NCI-H2227 treated with DMSO at 0.1 percent for 48 hours (cell line): ENCODE results near the gene GCNA.
"Not testable (repeated sequence)": the region's sequence is repeated elsewhere in the genome, so short reads cannot be mapped to it uniquely, and the experiment has no call there.

Experiments
- DNase-seq: peaks from one replicate; lab custom pipeline; 2025; lab: John Stamatoyannopoulos, UW

GCNA gene

DNA sequence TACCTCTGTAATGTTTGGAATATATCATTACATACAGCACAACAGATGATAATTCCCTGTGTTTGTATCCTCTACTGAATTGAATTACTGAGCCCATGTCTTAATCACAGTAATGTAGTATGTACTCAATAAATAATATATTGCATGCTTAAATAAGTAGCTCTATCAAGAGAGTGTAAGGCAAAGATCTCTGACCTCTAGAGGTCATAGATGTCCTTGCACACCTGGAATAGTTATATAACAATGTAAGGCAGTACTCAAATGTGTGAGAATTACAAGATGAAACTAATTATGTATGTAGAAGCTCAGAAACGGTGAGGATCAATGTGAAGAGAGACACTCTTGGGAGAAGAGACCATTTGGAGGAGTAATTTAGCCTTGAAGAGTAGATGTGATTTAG, 14.3 kb upstream of the GCNA start:
- DNase-seq: no peak

DNA sequence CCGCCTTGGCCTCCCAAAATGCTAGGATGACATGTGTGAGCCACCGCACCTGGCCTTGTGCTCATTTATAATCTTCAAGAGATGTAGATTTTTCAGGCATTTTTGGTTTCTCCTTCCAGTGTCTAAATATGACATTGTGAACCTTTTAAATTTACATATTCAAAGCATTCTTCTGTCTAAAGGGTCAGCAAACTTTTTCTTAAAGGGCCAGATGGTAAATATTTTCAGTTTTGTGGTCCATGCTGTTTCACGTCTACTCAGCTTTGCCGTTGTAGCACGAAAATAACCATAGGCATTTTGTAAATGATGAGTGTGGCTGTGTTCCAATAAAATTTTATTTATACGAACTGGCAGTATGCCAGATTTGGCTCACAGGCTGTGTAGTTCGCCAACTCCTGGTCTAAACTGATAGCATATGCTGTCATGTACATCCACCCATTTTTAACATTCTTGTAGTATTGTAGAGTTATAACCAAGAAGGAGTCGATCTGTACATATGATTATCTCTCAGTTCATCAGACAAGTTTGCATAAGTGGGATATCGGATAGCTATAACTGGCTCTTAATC, 12.7 kb upstream of the GCNA start:
- DNase-seq: no peak

DNA sequence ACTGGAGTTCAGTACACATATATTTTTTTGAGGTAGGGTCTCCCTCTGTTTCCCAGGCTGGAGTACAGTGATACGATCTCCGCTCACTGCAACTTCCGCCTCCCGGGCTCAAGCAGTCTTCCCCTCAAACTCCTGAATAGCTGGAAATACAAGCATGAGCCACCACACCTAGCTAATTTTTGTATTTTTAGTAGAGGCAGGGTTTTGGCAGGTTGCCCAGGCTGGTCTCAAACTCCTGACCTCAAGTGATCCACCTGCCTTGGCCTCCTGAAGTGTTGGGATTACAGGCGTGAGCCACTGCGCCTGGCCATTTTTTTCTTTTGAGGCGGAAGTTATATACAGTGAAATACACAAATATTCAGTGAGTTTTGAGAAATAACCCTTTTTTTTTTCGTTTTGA, 6.8 kb upstream of the GCNA start:
- DNase-seq: not testable (repeated sequence)

DNA sequence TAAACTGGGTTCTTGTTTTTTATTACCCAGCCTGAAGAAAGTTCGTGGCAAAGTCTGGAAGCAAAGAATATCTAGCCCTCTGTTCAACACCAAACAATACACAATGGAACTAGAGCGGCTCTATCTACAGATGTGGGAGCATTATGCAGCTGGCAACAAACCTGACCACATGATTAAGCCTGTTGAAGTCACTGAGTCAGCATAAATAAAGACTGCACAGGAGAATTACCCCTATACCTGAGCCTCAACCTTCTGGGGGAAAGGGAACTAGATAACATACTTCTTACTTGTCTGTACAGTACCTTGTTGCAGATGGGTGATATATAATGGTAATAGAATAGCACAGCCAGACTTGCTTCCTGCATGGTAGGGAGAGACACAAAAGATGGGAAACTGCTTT, 4.6 kb upstream of the GCNA start:
- no peak for DNase-seq

DNA sequence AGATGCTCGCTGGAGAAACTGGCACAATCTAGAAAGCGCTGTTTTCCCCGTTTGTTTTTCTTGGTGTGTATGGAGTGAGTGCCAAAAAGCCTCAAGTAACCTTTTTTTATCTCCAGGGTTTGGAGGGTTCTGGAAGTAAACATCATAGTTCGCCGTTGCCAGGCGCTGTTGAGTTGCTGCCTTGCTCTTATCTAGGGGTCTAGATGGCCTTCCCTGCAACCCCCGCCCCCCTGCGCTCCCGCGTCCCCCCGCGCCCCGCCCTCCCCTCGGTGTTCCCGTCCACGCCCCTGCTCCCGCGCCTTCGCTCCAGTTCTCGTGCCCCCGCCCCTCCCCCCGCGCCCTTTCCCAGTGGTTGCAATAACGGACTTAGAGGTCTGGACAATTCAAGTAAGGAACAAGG, 555 bp upstream of the GCNA start:
- no peak for DNase-seq

DNA sequence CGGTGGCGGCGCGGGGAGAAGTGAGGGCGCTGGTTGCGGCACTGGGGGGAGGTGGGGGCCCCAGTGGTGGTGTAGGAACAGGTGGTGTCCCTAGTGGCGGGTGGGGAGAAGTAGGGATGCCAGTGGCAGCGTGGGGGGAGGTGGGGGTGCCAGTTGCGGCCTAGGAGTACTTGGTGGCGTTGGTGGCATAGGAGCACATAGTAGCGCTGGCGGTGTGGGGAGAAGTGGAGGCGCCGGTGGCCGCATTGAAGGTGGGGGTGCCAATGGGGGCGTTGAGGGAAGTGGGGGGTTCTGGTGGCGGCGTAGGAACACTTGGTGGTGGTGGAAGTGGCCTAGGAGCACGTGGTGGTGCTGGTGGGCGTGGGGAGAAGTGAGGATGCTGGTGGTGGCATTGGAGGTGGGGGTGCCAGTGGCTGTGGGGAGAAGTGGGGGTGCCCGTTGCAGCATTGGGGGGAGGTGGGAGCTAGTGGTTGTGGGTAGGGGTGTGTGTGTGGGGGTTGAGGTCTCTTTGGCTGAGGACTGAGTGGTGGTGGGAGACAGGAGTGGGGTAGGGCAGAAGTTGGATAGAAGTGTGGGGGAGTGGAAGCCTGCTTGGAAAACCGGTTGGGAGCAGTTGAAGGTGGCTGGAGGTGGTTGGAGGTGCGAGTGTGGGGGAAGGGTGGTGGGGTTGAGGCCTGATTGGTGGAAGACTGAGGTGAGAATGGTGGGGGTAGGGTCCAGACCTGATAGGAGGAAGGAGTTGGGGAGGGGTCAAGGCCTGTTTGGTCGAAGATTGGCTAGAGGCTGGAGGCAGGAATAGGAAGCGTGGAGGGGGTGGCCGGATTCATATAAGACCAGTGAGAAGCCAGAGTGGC, 1.1 kb downstream of the GCNA start:
- DNase-seq: no peak

DNA sequence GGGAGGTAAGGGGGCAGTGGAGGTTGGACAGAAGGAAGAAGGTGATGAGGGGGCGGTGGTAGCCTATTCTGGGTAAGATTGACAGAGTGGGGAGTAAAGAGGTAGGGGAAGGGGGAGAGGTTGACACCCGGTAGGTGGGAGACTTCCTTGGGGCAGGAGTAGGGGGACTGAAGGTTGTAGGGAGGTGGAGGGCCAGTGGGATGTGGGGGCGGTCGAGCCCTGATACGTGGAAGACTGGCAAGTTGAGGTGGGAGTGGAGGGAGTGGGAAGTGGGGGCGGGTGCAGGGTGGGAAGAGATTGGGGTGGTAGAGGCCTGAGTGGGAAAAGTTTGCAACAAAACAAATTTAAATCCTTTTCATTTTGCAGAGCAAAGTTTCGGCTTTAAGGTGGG, 1.7 kb downstream of the GCNA start:
- DNase-seq: no peak

DNA sequence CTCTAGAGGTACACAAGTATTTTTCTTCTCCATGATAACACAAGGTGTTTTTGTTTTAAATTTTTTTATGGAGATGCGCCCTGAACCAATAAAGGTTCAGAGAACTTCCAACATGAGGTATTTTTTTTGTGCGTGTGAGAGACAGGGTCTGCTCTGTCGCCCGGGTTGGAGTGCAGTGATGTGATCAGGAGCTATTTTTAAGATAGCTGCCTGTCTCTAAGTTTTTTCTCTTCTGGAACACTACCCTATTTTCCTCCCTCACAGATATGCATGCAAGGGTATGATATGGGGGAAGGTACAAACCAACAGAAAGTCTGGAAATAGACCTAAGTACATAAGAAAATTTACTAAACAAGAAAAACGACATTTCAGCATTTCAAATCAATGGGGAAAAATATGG, 3.0 kb downstream of the GCNA start:
- no peak for DNase-seq

DNA sequence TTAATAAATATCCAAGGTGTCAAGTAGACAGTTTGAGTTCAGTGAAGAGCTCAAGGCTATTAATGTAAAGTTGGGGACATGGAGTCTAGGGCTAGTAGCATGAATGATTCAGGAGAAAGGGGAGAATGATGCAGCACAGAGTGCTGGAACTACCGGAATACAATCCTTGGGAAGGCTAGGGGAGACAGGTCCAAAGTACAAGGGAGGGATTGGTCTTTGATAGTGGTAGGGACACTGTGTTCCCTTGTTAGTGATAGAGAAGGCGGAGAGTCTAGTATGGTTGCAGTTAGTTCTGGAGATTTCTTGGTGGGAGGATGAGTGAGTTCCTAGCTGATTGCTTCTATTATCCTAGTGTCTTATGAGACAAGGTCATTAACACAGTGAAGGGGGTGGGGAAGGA, 8.7 kb downstream of the GCNA start:
- no peak for DNase-seq

DNA sequence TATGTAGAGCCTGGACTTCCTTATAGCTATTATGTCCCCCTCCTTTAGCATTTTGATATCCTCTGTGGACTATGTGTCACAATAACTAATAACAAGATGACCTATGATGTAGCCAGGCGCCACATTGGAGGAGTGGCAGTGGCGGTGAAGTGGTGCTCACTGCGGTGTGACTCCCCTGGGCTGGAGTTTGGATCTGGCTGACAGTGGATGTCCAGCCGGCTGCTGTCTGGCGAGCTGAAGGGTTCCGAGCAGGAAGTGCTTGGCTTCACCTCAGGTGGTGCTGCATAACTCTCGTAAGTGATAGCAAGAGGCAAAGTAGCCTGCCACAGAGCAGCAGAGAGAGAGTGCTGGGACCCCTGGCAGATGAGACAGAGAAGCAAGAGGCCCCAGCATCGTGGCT, 15.0 kb downstream of the GCNA start:
- DNase-seq: not testable (repeated sequence)

DNA sequence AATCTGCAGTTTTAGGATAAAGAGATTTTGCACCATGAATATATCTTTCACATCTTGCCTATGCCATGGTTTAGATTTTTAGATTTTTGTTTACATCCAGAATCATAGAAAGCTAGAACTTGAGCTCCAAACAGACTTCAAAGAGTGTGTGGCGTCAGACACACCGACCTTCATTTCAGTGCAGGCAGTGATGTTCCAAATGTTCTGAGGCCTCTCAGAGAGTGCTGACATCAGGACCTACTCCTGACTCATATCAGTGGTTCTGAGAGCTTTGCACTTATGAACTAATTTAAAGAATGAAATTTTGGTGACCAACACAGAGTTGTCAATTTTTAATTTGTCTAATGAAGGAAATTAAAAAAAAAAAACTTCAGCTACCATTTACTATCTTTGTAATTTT, 21.7 kb downstream of the GCNA start:
- no peak for DNase-seq

DNA sequence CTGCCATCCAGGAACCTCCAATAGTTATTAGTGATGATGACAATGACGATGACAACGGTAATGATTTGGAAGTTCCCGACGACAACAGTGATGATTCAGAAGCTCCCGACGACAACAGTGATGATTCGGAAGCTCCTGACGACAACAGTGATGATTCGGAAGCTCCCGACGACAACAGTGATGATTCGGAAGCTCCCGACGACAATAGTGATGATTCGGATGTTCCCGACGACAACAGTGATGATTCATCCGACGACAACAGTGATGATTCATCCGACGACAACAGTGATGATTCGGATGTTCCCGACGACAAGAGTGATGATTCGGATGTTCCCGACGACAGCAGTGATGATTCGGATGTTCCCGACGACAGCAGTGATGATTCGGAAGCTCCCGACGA, 25.4 kb downstream of the GCNA start:
- no peak for DNase-seq

DNA sequence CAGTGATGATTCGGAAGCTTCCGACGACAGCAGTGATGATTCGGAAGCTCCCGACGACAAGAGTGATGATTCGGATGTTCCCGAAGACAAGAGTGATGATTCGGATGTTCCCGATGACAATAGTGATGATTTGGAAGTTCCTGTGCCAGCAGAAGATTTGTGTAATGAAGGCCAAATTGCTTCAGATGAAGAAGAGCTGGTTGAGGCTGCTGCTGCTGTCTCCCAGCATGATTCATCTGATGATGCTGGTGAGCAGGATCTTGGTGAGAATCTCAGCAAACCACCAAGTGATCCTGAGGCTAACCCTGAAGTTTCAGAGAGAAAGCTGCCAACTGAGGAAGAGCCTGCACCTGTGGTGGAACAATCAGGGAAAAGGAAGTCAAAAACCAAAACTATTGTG, 25.9 kb downstream of the GCNA start:
- DNase-seq: no peak

DNA sequence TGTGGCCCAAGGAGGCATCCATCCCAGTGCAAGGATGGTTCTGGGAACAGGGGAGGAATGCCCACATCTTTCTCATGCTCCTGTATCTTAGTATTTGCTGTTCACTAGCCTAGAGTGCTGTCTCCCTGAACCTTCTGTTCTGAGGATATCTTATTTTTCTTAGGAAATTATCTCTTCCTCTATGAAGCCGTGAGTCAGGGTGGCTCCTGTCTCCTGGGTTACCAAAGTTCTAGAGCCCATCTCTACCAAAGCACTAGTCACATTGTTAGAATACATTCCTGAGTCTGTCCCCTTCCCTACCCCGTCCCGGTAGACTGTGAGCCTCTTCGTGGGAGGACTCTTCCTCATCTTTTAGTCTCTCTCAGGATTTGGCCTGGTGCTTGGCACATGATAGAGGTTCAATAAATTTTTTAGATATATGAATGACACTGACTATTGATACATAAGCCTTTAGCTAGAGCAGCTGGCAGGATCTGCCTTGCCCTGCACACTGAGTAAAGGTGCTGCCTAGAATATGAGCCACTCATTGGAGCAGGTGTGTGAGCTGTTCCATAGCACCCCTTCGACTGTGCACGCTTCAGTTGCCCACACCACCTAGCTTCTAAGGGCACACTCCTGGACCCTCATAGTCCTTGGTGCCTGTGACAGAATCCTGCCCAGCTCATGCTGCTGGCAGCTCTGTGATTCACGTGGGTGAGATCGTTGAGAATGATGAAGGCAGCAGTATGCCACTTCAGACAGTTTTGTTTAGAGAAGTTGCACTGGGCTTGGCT, 26.7 kb downstream of the GCNA start:
- DNase-seq: no peak

DNA sequence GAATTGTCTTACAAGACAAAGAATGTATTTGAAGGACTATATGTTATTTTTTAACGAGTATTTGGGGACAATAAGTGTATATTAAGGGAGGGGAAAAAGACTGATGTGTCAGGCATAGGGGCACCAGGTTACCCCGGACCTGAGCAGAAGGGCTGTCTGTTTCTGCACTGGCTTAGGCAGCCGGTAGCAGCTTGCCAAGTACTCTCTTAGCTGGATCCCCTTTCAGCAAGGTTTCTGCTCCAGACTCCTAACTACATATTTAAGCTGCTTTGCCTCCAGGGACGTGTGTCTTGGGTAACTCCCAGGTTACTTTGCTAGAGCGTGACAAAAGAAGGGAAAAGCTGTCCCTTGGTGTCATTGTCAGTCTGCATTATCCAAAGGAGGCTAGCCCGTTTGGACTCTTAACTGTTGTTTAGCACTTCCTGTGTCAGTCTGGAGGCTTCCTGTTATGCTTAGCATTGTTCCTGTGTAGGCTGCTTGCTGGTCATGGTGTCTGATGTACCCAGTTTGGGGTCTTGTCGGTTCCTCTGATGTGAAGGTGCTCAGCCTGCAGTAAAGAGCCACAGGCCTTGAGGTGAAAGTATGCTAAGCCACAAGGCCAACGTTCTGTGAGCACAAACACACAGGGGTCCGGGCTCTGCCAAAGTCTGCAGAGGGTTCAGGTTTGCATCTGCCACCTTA, 28.4 kb downstream of the GCNA start:
- no peak for DNase-seq

DNA sequence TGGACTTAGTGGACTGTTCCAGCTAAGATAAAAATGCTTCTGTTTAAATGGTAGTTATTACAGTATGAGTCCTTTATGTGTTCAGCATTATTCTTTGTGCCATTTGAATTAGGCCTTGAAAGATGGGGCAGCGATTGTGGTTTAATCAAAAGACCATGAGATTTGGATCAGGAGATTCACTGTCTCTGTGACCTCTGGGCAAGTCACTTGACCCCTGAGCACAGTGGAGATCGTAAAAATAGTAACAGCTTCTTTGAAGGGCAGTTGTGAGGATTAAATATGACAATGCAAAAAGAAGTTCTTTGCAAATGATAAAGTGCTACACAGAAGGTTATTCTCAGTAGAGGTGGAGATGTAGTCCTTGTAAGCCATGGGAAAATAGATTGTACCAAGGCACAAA, 29.3 kb downstream of the GCNA start:
- DNase-seq: no peak

DNA sequence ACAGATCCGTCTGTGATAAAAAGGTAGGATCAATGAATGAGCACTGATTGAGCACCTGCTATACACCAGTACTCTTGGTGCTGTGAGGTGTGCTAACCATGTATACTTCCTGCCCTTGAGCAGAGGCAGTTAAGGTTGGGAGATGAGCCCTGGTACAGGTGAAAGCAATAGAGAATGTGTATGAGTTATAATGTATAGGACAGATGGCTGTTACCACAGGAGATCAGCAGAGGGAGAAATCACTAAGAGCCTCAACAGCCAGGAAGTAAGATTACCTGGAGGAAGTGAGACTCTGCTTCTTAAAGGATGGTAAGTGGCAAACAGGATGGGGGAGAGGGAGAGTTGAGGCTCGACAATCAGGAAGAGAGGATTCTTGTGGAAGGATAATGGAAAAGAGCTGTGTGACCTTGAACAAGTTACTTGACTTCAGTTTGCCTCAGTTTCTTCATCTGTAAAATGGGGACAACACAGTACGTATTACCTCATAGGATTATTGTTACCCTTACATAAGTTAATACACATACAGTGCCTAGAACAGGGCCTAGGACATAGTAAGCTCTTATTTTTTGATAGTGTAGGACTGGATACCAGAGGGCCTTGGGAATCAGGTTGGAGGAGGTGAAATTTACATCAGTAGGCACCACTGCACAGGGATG, 31.0 kb downstream of the GCNA start:
- no peak for DNase-seq

DNA sequence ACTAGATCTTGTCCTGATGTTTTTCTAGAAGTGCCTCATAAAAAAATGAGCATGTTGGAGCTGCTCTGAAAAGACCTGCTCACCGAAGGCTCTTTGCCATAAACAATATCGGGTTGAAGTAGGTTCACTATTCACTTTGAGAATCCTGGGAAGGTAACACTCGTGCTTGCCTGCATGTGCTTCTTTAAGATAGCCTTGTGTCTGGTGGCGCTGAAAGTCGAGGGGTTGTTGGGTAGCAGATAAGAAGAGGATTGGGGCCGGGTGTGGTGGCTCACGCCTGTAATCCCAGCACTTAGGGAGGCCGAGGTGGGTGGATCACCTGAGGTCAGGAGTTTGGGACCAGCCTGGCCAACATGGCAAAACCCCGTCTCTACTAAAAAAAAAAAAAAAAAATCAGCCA, 33.5 kb downstream of the GCNA start:
- not testable (repeated sequence) for DNase-seq

DNA sequence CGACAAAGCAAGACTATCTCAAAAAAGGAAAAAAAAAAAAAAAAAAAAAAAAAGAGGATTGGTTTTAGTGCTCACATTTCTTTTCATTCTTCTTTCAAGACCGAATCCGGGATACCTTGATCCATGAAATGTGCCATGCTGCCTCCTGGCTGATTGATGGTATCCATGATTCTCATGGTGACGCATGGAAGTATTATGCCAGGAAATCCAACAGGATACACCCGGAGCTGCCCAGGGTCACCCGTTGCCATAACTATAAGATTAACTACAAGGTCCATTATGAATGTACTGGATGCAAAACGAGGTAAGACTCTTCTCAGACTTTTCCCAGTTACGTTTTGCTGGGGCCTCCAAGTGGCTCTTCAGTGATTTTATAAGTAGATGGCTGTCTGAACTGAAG, 34.0 kb downstream of the GCNA start:
- DNase-seq: no peak

DNA sequence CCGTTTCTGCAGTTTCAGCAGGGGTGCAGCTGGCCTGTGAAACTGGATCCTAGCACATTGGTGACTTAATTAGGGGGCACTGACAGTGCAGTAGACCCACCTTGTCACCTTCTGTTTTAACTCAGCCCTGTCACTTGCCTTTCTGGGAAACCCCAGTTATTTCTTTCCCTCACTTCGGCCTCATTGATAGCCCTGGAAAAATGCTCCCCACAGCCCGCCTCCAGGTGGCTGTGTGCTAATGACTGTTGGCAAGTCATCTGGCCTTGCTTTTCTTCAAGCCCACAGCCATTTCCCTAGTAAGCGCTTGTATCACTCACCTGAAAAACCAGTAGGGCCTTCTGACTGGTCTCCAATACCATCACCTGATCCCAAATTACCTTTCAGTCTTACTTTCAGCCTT, 36.8 kb downstream of the GCNA start:
- no peak for DNase-seq

DNA sequence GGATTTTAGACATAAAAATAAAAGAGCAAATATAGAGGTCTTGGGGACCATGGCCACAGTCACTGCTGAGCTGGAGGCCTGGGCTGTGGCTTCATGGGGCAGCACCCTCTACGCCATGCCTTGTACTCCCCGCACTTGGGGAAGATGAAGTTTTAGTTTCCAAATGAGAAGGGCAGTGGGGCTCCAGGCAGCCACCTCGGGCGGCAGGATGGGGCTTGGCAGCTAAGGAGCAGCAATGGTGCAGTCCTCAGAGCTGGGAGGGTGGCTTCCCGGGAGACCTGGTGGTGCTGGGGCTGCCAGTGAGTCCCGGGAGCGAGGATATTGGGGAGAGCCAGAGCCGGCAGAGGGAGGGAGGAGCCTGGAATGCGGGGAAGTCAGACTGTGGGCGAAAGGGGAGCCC, 37.7 kb downstream of the GCNA start:
- DNase-seq: no peak
